Activated CD8-positive, alpha-beta memory T cell treated with anti-CD3 and anti-CD28 coated beads for 4 hours (primary cell): ENCODE data around the gene GALNT15.

Experiments
- DNase-seq, 2 donors: peaks; one replicate each; pipeline ENCODE4 v3.0.0-alpha.2; 2020; ENCODE audit warnings: low read depth in 2 of 2

GALNT15 gene, protein sequence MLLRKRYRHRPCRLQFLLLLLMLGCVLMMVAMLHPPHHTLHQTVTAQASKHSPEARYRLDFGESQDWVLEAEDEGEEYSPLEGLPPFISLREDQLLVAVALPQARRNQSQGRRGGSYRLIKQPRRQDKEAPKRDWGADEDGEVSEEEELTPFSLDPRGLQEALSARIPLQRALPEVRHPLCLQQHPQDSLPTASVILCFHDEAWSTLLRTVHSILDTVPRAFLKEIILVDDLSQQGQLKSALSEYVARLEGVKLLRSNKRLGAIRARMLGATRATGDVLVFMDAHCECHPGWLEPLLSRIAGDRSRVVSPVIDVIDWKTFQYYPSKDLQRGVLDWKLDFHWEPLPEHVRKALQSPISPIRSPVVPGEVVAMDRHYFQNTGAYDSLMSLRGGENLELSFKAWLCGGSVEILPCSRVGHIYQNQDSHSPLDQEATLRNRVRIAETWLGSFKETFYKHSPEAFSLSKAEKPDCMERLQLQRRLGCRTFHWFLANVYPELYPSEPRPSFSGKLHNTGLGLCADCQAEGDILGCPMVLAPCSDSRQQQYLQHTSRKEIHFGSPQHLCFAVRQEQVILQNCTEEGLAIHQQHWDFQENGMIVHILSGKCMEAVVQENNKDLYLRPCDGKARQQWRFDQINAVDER

DNA sequence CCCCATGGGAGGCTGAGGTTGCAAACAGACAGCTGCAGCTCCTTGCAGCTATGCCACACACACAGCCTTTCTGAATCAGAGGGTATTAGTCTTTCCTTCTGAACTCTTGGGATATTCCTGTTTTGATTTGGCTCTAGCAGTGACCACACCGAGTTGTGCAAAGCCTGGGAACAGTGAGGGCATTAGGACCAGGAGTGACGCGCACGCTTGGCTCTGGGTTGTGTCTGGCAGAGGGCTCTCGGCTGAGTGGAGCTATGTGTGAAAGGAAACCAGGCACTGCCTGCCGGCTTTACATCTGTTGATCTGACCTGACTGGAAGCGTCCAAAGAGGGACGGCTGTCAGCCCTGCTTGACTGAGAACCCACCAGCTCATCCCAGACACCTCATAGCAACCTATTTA is at the start of gene GALNT15:
GALNT15 (plus strand) TSS at position 292 of the 400 bp plus-strand sequence. CDS start 472 bp downstream, outside the sequence.
- DNase-seq = no peak

- no peak for DNase-seq
Measured at GRCh38 chr3:16126634-16127033, 47.8 kb upstream of the GALNT15 start.

- DNase-seq = no peak
Measured at GRCh38 chr3:16127249-16127648, 47.2 kb upstream of the GALNT15 start.

GRCh38 chr3:16130066-16130465 is 44.4 kb upstream of the GALNT15 start:
- DNase-seq = no peak

- DNase-seq = no peak
Measured at GRCh38 chr3:16132190-16132589, 42.3 kb upstream of the GALNT15 start.

- DNase-seq = no peak
Measured at GRCh38 chr3:16132928-16133327, 41.6 kb upstream of the GALNT15 start.

DNA sequence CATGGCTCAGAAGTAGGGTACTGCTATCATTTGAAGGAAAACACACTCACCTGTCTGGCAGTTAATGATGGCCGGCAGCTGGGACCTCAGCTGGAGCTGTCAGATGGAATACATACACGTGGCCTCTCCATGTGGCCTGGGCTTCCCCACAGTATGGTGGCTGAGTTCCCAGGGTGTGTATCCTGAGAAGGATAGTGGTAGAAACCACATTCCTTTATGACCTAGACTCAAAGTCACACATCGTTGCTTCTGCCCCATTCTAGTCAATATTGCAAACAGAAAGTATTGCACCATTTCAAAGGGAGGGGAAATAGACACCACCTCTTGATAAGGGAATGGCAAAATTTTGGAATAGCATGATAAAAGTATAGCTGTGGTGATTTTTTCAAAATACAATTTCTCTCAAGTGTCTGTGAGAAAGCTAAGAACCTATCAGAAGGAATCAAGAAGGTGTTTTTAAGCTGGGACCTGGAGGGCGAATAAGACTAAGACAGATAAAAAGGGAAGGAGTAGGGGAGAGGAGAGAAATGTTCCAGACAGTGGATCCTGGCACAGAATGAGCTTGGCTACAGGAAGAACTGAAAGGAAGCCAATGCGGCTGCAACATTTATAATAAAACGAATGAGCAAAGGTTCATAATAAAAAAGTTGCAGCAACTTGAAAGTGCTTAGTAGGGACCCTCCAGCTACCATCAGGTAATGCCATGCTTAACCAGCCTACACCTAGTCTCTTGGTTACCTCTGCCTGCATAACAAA is 40.1 kb upstream of the GALNT15 start:
- no peak for DNase-seq

DNA sequence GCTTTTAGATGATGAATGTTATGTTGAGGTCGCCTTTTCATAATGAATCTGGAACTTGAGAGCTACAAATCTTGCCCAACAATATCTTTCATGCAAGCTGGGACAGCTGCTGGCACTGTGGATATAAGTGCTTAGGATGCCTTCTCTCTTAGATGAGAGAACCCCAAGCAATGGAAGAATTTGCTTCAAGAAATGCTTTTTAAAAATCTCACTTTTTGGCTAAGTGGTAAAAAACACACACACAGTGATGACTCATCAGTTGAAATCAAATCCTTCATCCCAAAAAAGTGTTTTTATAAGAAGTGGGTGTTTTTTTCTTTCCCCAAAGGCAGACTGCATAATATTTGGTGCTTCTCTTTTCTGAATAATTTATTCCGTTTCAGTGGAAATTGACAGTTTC is 38.4 kb upstream of the GALNT15 start:
- DNase-seq = no peak

GRCh38 chr3:16137044-16137443 is 37.4 kb upstream of the GALNT15 start:
- no peak for DNase-seq

- DNase-seq = no peak
Measured at GRCh38 chr3:16137977-16138376, 36.5 kb upstream of the GALNT15 start.

DNA sequence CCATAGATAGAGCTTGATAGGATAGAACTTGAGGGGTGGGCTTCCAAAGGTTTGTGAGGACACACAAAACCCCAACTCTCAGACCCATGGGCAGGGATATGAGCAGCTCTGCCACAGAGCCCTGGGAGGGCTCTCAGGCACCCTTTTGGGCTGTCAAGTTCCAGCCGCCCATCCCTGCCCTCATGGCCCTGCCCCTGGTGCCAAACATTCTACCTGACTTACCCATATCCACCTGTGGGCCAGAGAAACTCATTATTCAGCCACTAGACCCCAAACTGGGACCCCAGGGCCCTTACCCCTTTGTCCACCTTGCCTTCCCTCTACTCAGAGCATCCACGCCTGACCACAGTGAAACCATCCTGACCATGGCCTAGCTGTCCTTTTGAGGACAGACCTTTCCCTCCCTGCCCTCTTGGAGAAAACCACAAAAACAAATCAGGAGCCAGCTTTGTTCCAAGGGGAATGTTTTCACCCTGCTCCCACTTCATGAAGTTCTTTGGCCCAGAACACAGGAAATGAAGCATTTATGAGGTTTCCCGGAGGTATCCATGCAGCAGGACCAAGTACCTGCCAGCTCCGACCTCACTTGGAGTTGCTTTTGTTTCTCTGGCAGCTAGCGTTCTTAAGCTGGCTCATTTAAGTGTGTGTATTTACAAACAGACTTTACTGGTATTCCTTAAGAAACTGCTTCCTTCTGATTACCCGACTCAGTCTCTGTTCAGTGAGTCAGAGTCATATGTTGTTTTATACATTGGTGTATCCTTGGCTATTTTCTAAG is 34.2 kb upstream of the GALNT15 start:
- no peak for DNase-seq

DNA sequence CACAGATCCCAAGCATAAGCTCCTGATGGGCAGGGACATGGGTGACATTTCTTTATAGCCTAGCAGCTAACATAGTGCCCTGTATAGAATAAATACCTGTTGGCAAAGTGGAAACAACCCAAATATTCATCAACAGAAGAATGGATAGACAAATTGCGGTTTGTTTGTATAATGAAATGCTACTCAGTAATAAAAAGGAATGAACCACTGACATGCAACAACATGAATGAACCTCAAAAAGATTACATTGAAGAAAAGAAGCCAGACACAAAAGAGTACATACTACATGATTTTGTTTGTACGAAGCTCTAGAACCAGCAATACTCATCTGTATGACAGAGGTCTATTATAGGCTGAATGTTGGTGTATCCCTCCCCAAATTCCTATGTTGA is 33.6 kb upstream of the GALNT15 start:
- DNase-seq = no peak

DNA sequence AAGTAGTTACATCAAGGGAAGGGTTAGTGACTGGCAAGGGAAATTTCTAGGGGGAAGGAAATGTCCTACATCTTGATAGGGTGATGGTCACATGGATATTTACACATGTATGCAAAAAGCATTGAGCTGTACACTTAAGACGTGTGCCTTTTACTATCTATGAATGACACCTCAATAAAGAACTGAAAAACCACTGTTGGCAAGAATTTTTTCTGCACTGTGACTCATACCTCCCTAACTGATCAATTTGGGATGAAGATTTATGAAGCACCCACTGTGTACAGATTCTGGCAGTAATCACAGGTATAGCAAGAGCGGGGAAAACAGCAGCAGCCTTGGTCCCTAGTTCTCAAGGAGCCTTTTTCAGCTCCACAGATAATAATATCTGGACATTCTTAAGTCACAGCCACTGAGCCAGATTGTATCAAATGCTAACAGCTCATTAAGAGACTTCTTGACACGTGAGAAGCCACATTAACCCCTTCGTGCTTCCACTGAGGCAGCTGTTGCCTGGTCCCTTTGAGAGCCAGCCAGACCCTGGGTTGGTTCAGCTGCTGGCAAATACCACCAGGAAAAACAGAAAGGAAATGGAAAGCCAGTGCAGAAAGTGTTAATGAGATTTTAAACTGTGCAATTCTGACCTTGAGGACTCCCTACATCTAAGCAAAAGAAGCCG is 32.0 kb upstream of the GALNT15 start:
- no peak for DNase-seq

- DNase-seq = no peak
Measured at GRCh38 chr3:16143861-16144447, 30.5 kb upstream of the GALNT15 start.

GRCh38 chr3:16145176-16145575 is 29.3 kb upstream of the GALNT15 start:
- no peak for DNase-seq

DNA sequence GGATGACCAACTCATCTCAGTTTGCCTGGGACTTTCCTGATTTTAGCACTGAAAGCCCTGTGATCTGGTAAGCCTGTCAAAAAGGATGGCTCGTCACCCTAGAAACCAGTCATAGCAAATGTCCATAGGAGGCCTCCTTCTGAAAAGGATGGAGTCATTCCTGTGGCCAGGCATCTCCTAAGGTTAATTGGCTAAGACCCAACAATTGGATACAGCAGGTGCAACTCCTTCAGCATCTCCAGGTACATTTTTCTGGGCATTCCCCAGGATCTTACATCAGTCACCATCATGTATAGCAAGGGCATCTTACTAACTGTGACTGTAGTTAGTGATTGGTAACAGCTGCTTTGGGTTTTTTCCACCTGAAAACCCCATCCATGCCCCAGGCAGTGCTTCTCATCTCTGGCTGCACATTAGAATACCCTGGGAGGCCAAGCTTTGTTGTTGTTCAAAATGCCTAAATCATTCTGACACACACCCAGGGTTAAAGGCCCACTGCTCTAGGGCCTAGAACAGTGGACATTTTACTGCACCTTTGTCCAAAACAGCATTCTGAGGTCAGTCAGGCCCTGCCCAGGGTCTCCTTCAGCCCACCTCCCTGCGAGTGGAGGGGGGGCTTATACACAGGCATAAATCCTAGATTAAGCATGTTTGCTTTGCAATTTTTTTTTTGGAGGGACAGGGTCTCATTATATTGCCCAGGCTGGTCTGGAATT is 28.3 kb upstream of the GALNT15 start:
- DNase-seq = no peak

- no peak for DNase-seq
Measured at GRCh38 chr3:16147220-16147994, 27.1 kb upstream of the GALNT15 start.

DNA sequence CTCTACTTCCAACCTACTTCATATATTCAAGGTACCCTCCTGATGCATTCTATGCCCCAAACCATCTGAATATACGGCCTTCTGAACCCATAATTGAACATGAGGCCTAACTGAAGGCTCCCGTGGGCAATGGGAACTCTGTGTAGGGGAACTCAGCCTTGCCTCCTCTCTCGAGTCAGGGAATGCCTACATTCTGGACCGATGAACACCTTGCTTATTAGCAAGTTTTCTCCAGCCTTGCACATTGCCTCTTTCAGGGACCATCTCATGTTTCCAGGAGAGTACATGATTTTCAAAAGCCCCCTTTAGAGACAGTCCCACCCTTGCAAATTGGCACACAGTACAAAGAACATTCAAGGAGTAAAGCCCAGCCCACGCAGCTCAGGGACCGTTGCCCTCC is 26.3 kb upstream of the GALNT15 start:
- no peak for DNase-seq

GRCh38 chr3:16148783-16149182 is 25.7 kb upstream of the GALNT15 start:
- no peak for DNase-seq
